Esophagus squamous epithelium (tissue), 5 donors: ENCODE measurements around the gene TKTL1. TPM values are rescaled to one million over a fixed set of nuclear protein-coding genes. Genes with fewer than 3 reads are reported as not detected.

ENCODE experiments used
- DNase-seq: peaks from one replicate; lab custom pipeline; 2025; lab: John Stamatoyannopoulos, UW
- H3K27ac ChIP-seq, 4 donors: fragments of 200-600 bp; sonication (generic); one replicate each; pipeline ENCODE4 v1.5.1; 2016 to 2019; ENCODE audit warnings: mild to moderate bottlenecking in 1 of 4
- H3K27me3 ChIP-seq, 4 donors: fragments of 200-600 bp; sonication (generic); 1 replicate in 3 of 4; 2 replicates in 1 of 4; pipeline versions ENCODE4 v1.5.1 to v1.6.0; 2017 to 2021; ENCODE audit warnings: antibody characterized with exemption in 1 of 4
- H3K36me3 ChIP-seq, 3 donors: fragments of 200-600 bp; sonication (generic); one replicate each; pipeline ENCODE4 v1.5.1; 2016 to 2019
- H3K4me1 ChIP-seq, 3 donors: fragments of 200-600 bp; sonication (generic); one replicate each; pipeline ENCODE4 v1.5.1; 2017 to 2019
- H3K4me3 ChIP-seq, 4 donors: fragments of 200-600 bp; sonication (generic); 1 replicate in 3 of 4; 2 replicates in 1 of 4; pipeline ENCODE4 v1.5.1; 2016 to 2019; ENCODE audit warnings: mild to moderate bottlenecking in 2 of 4, moderate library complexity in 1 of 4
- H3K9me3 ChIP-seq, 3 donors: fragments of 200-600 bp; sonication (generic); one replicate each; pipeline ENCODE4 v1.5.1; 2016 to 2019
- CTCF ChIP-seq, 6 experiments: fragments of 450-650 bp in 4 of 6; fragments of 200-600 bp in 2 of 6; sonication (generic) in 2 of 6; IDR thresholded peaks; one replicate each; pipeline ENCODE4 v1.5.1; 2016 to 2019; ENCODE audit warnings: antibody characterized with exemption in 6 of 6, mild to moderate bottlenecking in 4 of 6, moderate library complexity in 4 of 6
- POLR2A ChIP-seq, 4 donors: fragments of 450-650 bp; IDR thresholded peaks; one replicate each; pipeline ENCODE4 v1.6.1; 2017; ENCODE audit warnings: antibody characterized with exemption in 4 of 4, mild to moderate bottlenecking in 4 of 4, moderate library complexity in 3 of 4
- WGBS, 2 donors: methylation state at CpG; one replicate each; pipeline ENCODE4 v1.1.5; 2018; 5-methylcytosine and 5-hydroxymethylcytosine counted together
- intact Hi-C: fragments of 100-400 bp; cut with DNase I; formaldehyde crosslinking; loops from one replicate; pipeline ENCODE4 v1.15.0; 2022
- total RNA-seq, 4 donors: library from RNA; depleted of rRNA; stranded (reverse); fragments of >200 nt; gene quantifications; one replicate each; pipeline ENCODE4 v1.1.0, GENCODE V29; 2016
- donor health status: DM: yes; HTN: yes; CAD: no.

TKTL1 gene
- total RNA-seq, 4 donors from 2014 or later = not detected

DNA sequence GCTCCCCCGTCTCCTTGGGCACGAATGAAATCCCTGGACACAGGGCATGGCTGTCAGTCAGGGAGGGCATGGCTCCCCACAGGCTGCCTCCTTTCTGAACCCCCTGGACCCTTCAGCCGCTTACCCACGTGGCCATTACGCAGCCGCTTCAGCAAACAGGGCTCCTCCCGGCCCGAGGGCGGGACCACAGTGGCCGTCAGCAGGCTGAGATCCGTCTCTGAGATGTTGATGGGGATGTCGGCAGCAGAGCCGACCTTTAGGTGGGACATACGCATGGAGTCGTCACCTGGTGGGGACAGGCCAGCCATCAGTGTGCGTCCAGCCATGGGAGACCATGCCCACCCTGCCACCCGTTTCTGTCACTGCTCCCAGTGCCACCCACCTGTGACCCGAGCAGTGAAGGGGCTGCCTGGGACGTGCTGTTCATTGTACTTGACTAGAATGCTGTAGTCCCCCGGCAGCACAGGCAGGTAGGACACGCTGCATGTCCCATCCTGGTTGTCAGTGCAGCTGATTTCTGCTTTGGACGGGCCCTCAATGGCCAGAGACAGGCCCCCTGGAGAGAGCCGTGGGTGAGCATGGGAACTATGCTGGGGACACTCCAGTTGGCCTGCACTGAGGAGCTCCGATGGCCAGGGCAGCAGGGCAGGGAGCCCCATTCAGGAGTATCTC is 57.7 kb downstream of the TKTL1 start:
- Histone ChIP-seq H3K4me1 (peaks cover 0 to 23% (median 0%) of the 10 kb centered on the region in 3 donors), H3K27me3 (no peaks in the 10 kb centered on the region), H3K9me3 (no peaks in the 10 kb centered on the region), H3K27ac (peak overlapping the region in 2 of 4 donors; percentile 5 to 33), H3K36me3 (peaks cover 18 to 100% (median 43%) of the 10 kb centered on the region in 3 donors), H3K4me3 (no peak overlapping the region)
- DNase-seq = no peak
- 65% methylated on average over 4 of the region's 24 CpGs; no CpG with 5 or more reads in 1 of the 2 donors for WGBS, 2 donors
- intact Hi-C loops = no loop called here
- no peak for TF ChIP-seq POLR2A (IDR thresholded peaks at IDR 0.05)
- TF ChIP-seq CTCF (IDR thresholded peaks at IDR 0.05) = no peak

- TF ChIP-seq CTCF (IDR thresholded peaks at IDR 0.05) (no peak), POLR2A (IDR thresholded peaks at IDR 0.05) (no peak)
- Histone ChIP-seq H3K27me3 (no peaks in the 10 kb centered on the region), H3K9me3 (no peaks in the 10 kb centered on the region), H3K36me3 (peaks cover 24 to 100% (median 43%) of the 10 kb centered on the region in 3 donors), H3K4me3 (no peak overlapping the region), H3K4me1 (peaks cover 0 to 30% (median 0%) of the 10 kb centered on the region in 3 donors), H3K27ac (peak overlapping the region in 2 of 4 donors; percentile 32 to 33)
- intact Hi-C loops = no loop called here
- no peak for DNase-seq
- no CpG with 5 or more reads among the region's 14 CpGs for WGBS, 2 donors
Observed at GRCh38 chrX:154354013-154354412, 58.4 kb downstream of the TKTL1 start.

DNA sequence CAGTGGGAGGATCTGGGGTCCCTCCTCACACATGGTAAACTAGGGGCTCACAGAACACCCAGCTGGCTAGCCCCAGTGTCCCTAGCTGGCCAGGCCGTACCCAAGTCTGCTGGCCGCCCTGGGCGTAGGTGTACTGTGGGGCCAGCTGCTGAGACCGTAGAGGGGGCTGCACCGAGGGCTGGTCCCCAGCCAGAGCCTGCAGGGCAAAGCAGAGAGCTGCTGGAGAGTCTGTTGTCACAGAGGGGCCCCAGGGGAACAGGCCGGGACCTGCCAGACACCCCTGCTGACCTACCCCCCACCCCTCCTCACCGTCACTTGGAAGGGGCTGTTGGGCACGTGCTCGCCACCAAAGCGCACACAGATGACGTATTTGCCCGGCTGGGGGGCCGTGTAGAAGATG is 58.9 kb downstream of the TKTL1 start:
- DNase-seq = no peak
- Histone ChIP-seq H3K27me3 (no peaks in the 10 kb centered on the region), H3K4me1 (peaks cover 0 to 33% (median 0%) of the 10 kb centered on the region in 3 donors), H3K4me3 (no peak overlapping the region), H3K9me3 (no peaks in the 10 kb centered on the region), H3K36me3 (peaks cover 29 to 100% (median 46%) of the 10 kb centered on the region in 3 donors), H3K27ac (peak overlapping the region in 2 of 4 donors; percentile 32 to 33)
- WGBS, 2 donors = 81% methylated on average over 8 of the region's 13 CpGs; no CpG with 5 or more reads in 1 of the 2 donors
- TF ChIP-seq CTCF (IDR thresholded peaks at IDR 0.05) = no peak
- intact Hi-C loops = no loop called here

DNA sequence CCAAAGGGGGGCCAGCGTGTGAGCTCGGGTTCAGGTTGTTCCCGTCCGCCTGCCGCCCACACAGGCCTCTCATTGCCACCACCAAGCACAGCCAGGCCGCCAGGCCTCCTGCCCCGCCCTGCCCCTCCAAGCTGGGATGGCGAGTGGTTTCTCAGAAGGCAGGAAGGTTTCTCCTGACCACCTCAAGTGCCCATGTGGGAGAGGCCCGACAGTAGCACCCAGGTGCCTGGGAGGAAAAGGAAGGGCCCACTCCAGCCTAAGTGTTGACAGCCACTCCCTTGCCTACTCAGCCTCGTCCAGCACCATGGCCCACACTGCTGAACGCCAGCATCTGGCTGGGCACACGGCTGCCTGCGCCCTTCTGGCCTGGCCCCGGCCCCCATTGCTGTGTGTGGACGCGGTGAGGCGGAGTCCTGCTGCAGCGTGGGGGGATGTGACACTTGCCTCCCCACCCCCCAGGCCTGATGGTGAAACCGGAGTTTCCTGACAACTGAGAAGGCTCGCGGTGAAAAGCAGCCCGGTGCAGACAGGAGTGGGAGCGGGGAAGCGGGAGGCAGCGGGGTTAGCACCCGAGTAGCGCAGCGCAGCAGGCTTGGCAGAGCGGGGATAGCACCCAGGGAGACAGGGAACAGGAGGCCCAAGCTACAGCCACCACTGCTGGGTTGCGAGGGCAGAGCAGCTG is 59.6 kb downstream of the TKTL1 start:
- no peak for DNase-seq
- Histone ChIP-seq H3K27me3 (no peaks in the 10 kb centered on the region), H3K4me1 (peaks cover 0 to 33% (median 0%) of the 10 kb centered on the region in 3 donors), H3K27ac (peak overlapping the region in 2 of 4 donors; percentile 17 to 32), H3K9me3 (no peaks in the 10 kb centered on the region), H3K4me3 (no peak overlapping the region), H3K36me3 (peaks cover 36 to 100% (median 52%) of the 10 kb centered on the region in 3 donors)
- TF ChIP-seq POLR2A (IDR thresholded peaks at IDR 0.05) (no peak), CTCF (IDR thresholded peaks at IDR 0.05) (no peak)
- intact Hi-C loops = no loop called here
- 70 to 78% methylated on average over 7 of the region's 30 CpGs for WGBS, 2 donors

DNA sequence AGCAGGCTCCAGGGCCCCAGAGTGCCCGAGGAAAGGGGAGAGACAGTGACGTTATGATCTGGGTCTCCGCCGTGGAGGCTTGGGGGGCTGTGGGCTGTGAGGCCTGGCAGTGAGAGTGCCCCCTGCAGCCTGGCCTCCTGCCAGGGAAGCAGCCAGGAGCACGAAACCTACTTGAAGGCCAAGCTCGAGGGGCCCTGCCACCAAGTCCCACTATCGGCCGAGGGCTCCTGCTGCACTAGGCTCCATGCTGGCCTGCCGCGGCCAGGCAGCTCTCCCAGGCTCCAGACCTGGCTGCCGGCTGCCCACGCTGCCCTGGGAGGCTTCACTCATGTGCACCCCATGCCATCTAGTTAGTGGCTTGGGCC is 60.2 kb downstream of the TKTL1 start:
- Histone ChIP-seq H3K27me3 (no peaks in the 10 kb centered on the region), H3K9me3 (no peaks in the 10 kb centered on the region), H3K4me3 (no peak overlapping the region), H3K36me3 (peaks cover 37 to 99% (median 52%) of the 10 kb centered on the region in 3 donors), H3K4me1 (peaks cover 0 to 33% (median 0%) of the 10 kb centered on the region in 3 donors), H3K27ac (peak overlapping the region in 2 of 4 donors; percentile 17 to 32)
- intact Hi-C loops = no loop called here
- TF ChIP-seq CTCF (IDR thresholded peaks at IDR 0.05) = no peak
- TF ChIP-seq POLR2A (IDR thresholded peaks at IDR 0.05) = no peak
- WGBS, 2 donors = 67% methylated on average over 5 of the region's 12 CpGs; no CpG with 5 or more reads in 1 of the 2 donors
- DNase-seq = no peak
